IMR-90 (cell line): ENCODE measurements around the gene CNTN3.

Source experiments
- CEBPB ChIP-seq: IDR thresholded peaks from 2 replicates; pipeline ENCODE4 v1.6.1; 2012; ENCODE audit warnings: low read depth, low read length, improper control_type of control experiment
- CTCF ChIP-seq: conservative IDR thresholded peaks from 2 replicates; pipeline ENCODE4 v1.5.1; 2012; ENCODE audit warnings: mild to moderate bottlenecking, low read depth, low read length, improper control_type of control experiment
- MAFK ChIP-seq: IDR thresholded peaks from 2 replicates; pipeline ENCODE4 v1.6.1; 2012; ENCODE audit warnings: low read depth, low read length, improper control_type of control experiment
- MXI1 ChIP-seq: IDR thresholded peaks from 2 replicates; pipeline ENCODE4 v1.6.1; 2012; ENCODE audit warnings: low read depth, mild to moderate bottlenecking, low read length, moderate library complexity, borderline replicate concordance
- POLR2A ChIP-seq: IDR thresholded peaks from 2 replicates; pipeline ENCODE4 v1.6.1; 2012; ENCODE audit warnings: mild to moderate bottlenecking, low read depth, low read length
- RAD21 ChIP-seq: IDR thresholded peaks from 2 replicates; pipeline ENCODE4 v1.6.1; 2012; ENCODE audit warnings: low read length, improper control_type of control experiment
- RCOR1 ChIP-seq: IDR thresholded peaks from 2 replicates; pipeline ENCODE4 v1.6.1; 2012; ENCODE audit warnings: mild to moderate bottlenecking, low read length, improper control_type of control experiment; ENCODE audit not compliant: insufficient replicate concordance
- SMC3 ChIP-seq: fragments of 150-350 bp; IDR thresholded peaks from 2 replicates; pipeline ENCODE4 v1.6.1; 2016; ENCODE audit warnings: low read depth, mild to moderate bottlenecking, antibody characterized with exemption, low read length, moderate library complexity
- USF2 ChIP-seq: fragments of 150-350 bp; IDR thresholded peaks from 2 replicates; pipeline ENCODE4 v1.6.1; 2017; ENCODE audit warnings: mild to moderate bottlenecking, antibody characterized with exemption, low read length, low read depth

GRCh38 chr3:74643636-74644035, 29.2 kb upstream of the CNTN3 start:
- TF ChIP-seq USF2 = no peak
- TF ChIP-seq CEBPB = no peak
- TF ChIP-seq POLR2A = no peak
- no peak for TF ChIP-seq CTCF
- no peak for TF ChIP-seq SMC3
- TF ChIP-seq MAFK = no peak
- no peak for TF ChIP-seq MXI1
- no peak for TF ChIP-seq RAD21
- no peak for TF ChIP-seq RCOR1
